CD14-positive monocyte (primary cell): ENCODE measurements around the gene XRCC2. TPM values are rescaled to one million over a fixed set of nuclear protein-coding genes. Genes with fewer than 3 reads are reported as not detected.

Source experiments
- DNase-seq, 3 donors: peaks; one replicate each; pipeline ENCODE4 v3.0.0-alpha.2; 2011 to 2022
- H2AFZ ChIP-seq: 2 replicates; pipeline ENCODE4 v1.6.0; 2012; ENCODE audit warnings: mild to moderate bottlenecking, low read depth, low read length, inconsistent platforms; ENCODE audit not compliant: insufficient read depth, poor library complexity, severe bottlenecking
- H3K27ac ChIP-seq, 2 donors: 1 replicate in 1 of 2; 2 replicates in 1 of 2; pipeline ENCODE4 v1.5.1; 2012 to 2013; ENCODE audit warnings: low read length in 2 of 2, control low read depth in 1 of 2, inconsistent platforms in 1 of 2, low read depth in 1 of 2, mild to moderate bottlenecking in 1 of 2
- H3K27me3 ChIP-seq, 2 donors: one replicate each; pipeline versions ENCODE4 v1.6.0 to v1.6.1; 2011 to 2013; ENCODE audit warnings: low read length in 2 of 2; ENCODE audit not compliant: control insufficient read depth in 2 of 2, insufficient read depth in 2 of 2
- H3K36me3 ChIP-seq, 2 donors: replicated peaks in 1 of 2; 1 replicate in 1 of 2; 2 replicates in 1 of 2; pipeline versions ENCODE4 v1.5.1 to v1.6.1; 2012 to 2013; ENCODE audit warnings: low read length in 2 of 2, control low read depth in 1 of 2, inconsistent platforms in 1 of 2, mild to moderate bottlenecking in 1 of 2; ENCODE audit not compliant: insufficient read depth in 2 of 2, control insufficient read depth in 1 of 2
- H3K4me1 ChIP-seq, 2 donors: 1 replicate in 1 of 2; 2 replicates in 1 of 2; pipeline versions ENCODE4 v1.5.1 to v1.6.1; 2012 to 2013; ENCODE audit warnings: low read length in 2 of 2, control low read depth in 1 of 2, inconsistent platforms in 1 of 2, mild to moderate bottlenecking in 1 of 2, moderate library complexity in 1 of 2; ENCODE audit not compliant: insufficient read depth in 2 of 2, control insufficient read depth in 1 of 2
- H3K4me2 ChIP-seq: replicated peaks from 2 replicates; pipeline ENCODE3; 2012; ENCODE audit warnings: low read length, moderate library complexity, mild to moderate bottlenecking; ENCODE audit not compliant: poor library complexity, severe bottlenecking; ENCODE audit errors: extremely low read depth
- H3K4me3 ChIP-seq, 3 experiments: fragments of 200-600 bp in 1 of 3; sonication (generic) in 1 of 3; replicated peaks in 1 of 3; 1 replicate in 2 of 3; 2 replicates in 1 of 3; pipeline ENCODE4 v1.5.1; 2011 to 2013; ENCODE audit warnings: low read length in 3 of 3, mild to moderate bottlenecking in 3 of 3, control low read depth in 2 of 3, low read depth in 2 of 3, inconsistent platforms in 1 of 3, moderate library complexity in 1 of 3
- H3K79me2 ChIP-seq: 2 replicates; pipeline ENCODE4 v1.6.0; 2012; ENCODE audit warnings: mild to moderate bottlenecking, control low read depth, inconsistent platforms, low read length, moderate library complexity; ENCODE audit not compliant: insufficient read depth
- H3K9ac ChIP-seq: 2 replicates; pipeline ENCODE4 v1.6.0; 2017; ENCODE audit warnings: low read length, mild to moderate bottlenecking; ENCODE audit not compliant: insufficient read depth, poor library complexity, severe bottlenecking
- H3K9me3 ChIP-seq, 2 donors: replicated peaks in 1 of 2; 1 replicate in 1 of 2; 2 replicates in 1 of 2; pipeline versions ENCODE4 v1.5.1 to v1.6.1; 2012 to 2013; ENCODE audit warnings: low read length in 2 of 2, control low read depth in 1 of 2; ENCODE audit not compliant: control insufficient read depth in 1 of 2, insufficient read depth in 1 of 2
- H4K20me1 ChIP-seq: 2 replicates; pipeline ENCODE4 v1.6.0; 2012; ENCODE audit warnings: mild to moderate bottlenecking, low read length, control low read depth, moderate library complexity; ENCODE audit not compliant: insufficient read depth
- H3K27ac Mint-ChIP-seq, 7 donors: one replicate each; pipeline ENCODE4 v1.8.0; 2020; ENCODE audit warnings: mild to moderate bottlenecking in 7 of 7, mixed read lengths in 7 of 7, moderate library complexity in 6 of 7, inconsistent platforms in 2 of 7
- H3K27me3 Mint-ChIP-seq, 3 donors: one replicate each; pipeline ENCODE4 v1.8.0; 2021 to 2022; ENCODE audit warnings: low read depth in 3 of 3, mild to moderate bottlenecking in 3 of 3, mixed read lengths in 3 of 3, moderate library complexity in 3 of 3, inconsistent platforms in 1 of 3
- H3K36me3 Mint-ChIP-seq, 2 donors: one replicate each; pipeline ENCODE4 v1.8.0; 2020; ENCODE audit warnings: mixed read lengths in 2 of 2, inconsistent platforms in 1 of 2, mild to moderate bottlenecking in 1 of 2
- H3K4me1 Mint-ChIP-seq: one replicate; pipeline ENCODE4 v1.8.0; 2020; ENCODE audit warnings: mild to moderate bottlenecking, mixed read lengths
- H3K4me3 Mint-ChIP-seq, 2 donors: one replicate each; pipeline ENCODE4 v1.8.0; 2020; ENCODE audit warnings: mild to moderate bottlenecking in 2 of 2, mixed read lengths in 2 of 2, moderate library complexity in 1 of 2
- H3K9me3 Mint-ChIP-seq, 7 donors: one replicate each; pipeline ENCODE4 v1.8.0; 2020 to 2022; ENCODE audit warnings: mixed read lengths in 7 of 7, mild to moderate bottlenecking in 6 of 7, moderate library complexity in 6 of 7, inconsistent platforms in 2 of 7
- CTCF ChIP-seq: fragments of 200-600 bp; IDR thresholded peaks from one replicate; pipeline ENCODE4 v1.8.0; 2022; ENCODE audit warnings: antibody characterized with exemption, mild to moderate bottlenecking
- WGBS: methylation state at CpG from one replicate; pipeline ENCODE4 v1.1.5; 2013; ENCODE audit warnings: missing lambda C conversion rate; ENCODE audit not compliant: insufficient coverage; 5-methylcytosine and 5-hydroxymethylcytosine counted together
- intact Hi-C, 2 donors: fragments of 100-400 bp; cut with micrococcal nuclease; formaldehyde crosslinking; loops; one replicate each; pipeline versions ENCODE4 v1.15.0 to v1.15.1; 2023
- polyA plus RNA-seq, 3 donors: library from polyadenylated mRNA; depleted of rRNA in 1 of 3; unstranded in 2 of 3; stranded (reverse) in 1 of 3; fragments of 300-500 nt in 2 of 3; fragments of >200 nt in 1 of 3; fragmentation: Illumina TruSeq in 2 of 3; gene quantifications; 1 replicate in 2 of 3; 2 replicates in 1 of 3; pipeline ENCODE4 v1.2.3, GENCODE V29; 2012 to 2021

XRCC2 gene
- polyA plus RNA-seq, 3 donors = 0.03 to 0.05 TPM; not detected in 1

- no peak overlapping the region for H3K4me2 ChIP-seq
- intact Hi-C loops = no loop called here
- no peaks in the 10 kb centered on the region for H4K20me1 ChIP-seq
- H3K36me3 ChIP-seq = no peaks in the 10 kb centered on the region
- no peak overlapping the region for H3K27ac ChIP-seq
- peaks cover 0 to 4% (median 0%) of the 10 kb centered on the region in 7 donors for H3K9me3 Mint-ChIP-seq
- H3K4me3 ChIP-seq = no peak overlapping the region
- no peak overlapping the region for H3K4me3 Mint-ChIP-seq
- H3K9me3 ChIP-seq = no peaks in the 10 kb centered on the region
- peaks cover 0 to 2% (median 1%) of the 10 kb centered on the region in 3 donors for H3K27me3 Mint-ChIP-seq
- DNase-seq = no peak
- no peak overlapping the region for H3K27ac Mint-ChIP-seq
- H3K4me1 ChIP-seq = no peaks in the 10 kb centered on the region
- 95% methylated on average over 17 of the region's 17 CpGs for WGBS
- H3K79me2 ChIP-seq = no peaks in the 10 kb centered on the region
- H3K27me3 ChIP-seq = no peaks in the 10 kb centered on the region
- no peak for TF ChIP-seq CTCF
- H3K4me1 Mint-ChIP-seq = no peaks in the 10 kb centered on the region
- no peak overlapping the region for H2AFZ ChIP-seq
- no peaks in the 10 kb centered on the region for H3K36me3 Mint-ChIP-seq
- no peak overlapping the region for H3K9ac ChIP-seq
Observed at GRCh38 chr7:152601305-152601798, 74.6 kb downstream of the XRCC2 start.

- no peaks in the 10 kb centered on the region for H3K9me3 ChIP-seq
- no peak overlapping the region for H3K4me3 Mint-ChIP-seq
- H3K4me1 Mint-ChIP-seq = no peaks in the 10 kb centered on the region
- no peaks in the 10 kb centered on the region for H3K79me2 ChIP-seq
- no peak overlapping the region for H2AFZ ChIP-seq
- no peak for TF ChIP-seq CTCF
- peaks cover 0 to 4% (median 0%) of the 10 kb centered on the region in 7 donors for H3K9me3 Mint-ChIP-seq
- no peak overlapping the region for H3K27ac ChIP-seq
- H3K36me3 Mint-ChIP-seq = no peaks in the 10 kb centered on the region
- no peaks in the 10 kb centered on the region for H4K20me1 ChIP-seq
- H3K27me3 Mint-ChIP-seq = peaks cover 0 to 4% (median 1%) of the 10 kb centered on the region in 3 donors
- no peak overlapping the region for H3K27ac Mint-ChIP-seq
- intact Hi-C loops = no loop called here
- no peaks in the 10 kb centered on the region for H3K27me3 ChIP-seq
- no peak overlapping the region for H3K4me3 ChIP-seq
- H3K4me2 ChIP-seq = no peak overlapping the region
- no peaks in the 10 kb centered on the region for H3K36me3 ChIP-seq
- DNase-seq = no peak
- H3K9ac ChIP-seq = no peak overlapping the region
- WGBS = 98% methylated on average over 4 of the region's 5 CpGs
- no peaks in the 10 kb centered on the region for H3K4me1 ChIP-seq
Observed at GRCh38 chr7:152600266-152600665, 75.7 kb downstream of the XRCC2 start.
